ENCODE measurements around the gene GLI3.
A peak's percentile ranks its signal among the peaks of the same experiment; 100 is the strongest.

The GLI3 gene

GRCh38 chr7:42091461-42092291, 145.3 kb downstream of the GLI3 start:
- TF ChIP-seq ZFX (IDR thresholded peaks at IDR 0.05; ENCODE audit: borderline replicate concordance) (no peak), CTCF (IDR thresholded peaks at IDR 0.05) (no peak)
- H3K27ac ChIP-seq, result peak overlapping the region; percentile 11; the same call in 1 of the 2 replicates

GRCh38 chr7:42090806-42091205, 146.2 kb downstream of the GLI3 start:
- no peak overlapping the region for H3K27ac ChIP-seq
- no peak for TF ChIP-seq ZFX (IDR thresholded peaks at IDR 0.05; ENCODE audit: borderline replicate concordance)
- no peak for TF ChIP-seq CTCF (IDR thresholded peaks at IDR 0.05)

GRCh38 chr7:42090056-42090455, 147.0 kb downstream of the GLI3 start:
- H3K27ac ChIP-seq, result no peak overlapping the region
- no peak for TF ChIP-seq ZFX (IDR thresholded peaks at IDR 0.05; ENCODE audit: borderline replicate concordance)
- TF ChIP-seq CTCF (IDR thresholded peaks at IDR 0.05), result no peak

GRCh38 chr7:42087616-42088015, 149.4 kb downstream of the GLI3 start:
- H3K27ac ChIP-seq, result no peak overlapping the region
- TF ChIP-seq CTCF (IDR thresholded peaks at IDR 0.05) (no peak), ZFX (IDR thresholded peaks at IDR 0.05; ENCODE audit: borderline replicate concordance) (no peak)

GRCh38 chr7:42085531-42085930, 151.5 kb downstream of the GLI3 start:
- TF ChIP-seq ZFX (IDR thresholded peaks at IDR 0.05; ENCODE audit: borderline replicate concordance) (no peak), CTCF (IDR thresholded peaks at IDR 0.05) (no peak)
- no peak overlapping the region for H3K27ac ChIP-seq

- H3K27ac ChIP-seq, result no peak overlapping the region
- TF ChIP-seq ZFX (IDR thresholded peaks at IDR 0.05; ENCODE audit: borderline replicate concordance) (no peak), CTCF (IDR thresholded peaks at IDR 0.05) (no peak)
Observed at GRCh38 chr7:42084263-42084662, 152.7 kb downstream of the GLI3 start.

- TF ChIP-seq CTCF (IDR thresholded peaks at IDR 0.05) (no peak), ZFX (IDR thresholded peaks at IDR 0.05; ENCODE audit: borderline replicate concordance) (no peak)
- no peak overlapping the region for H3K27ac ChIP-seq
Observed at GRCh38 chr7:42083284-42083683, 153.7 kb downstream of the GLI3 start.

All from 22Rv1 (cell line).